ENCODE measurements around the gene SND1.

DNA sequence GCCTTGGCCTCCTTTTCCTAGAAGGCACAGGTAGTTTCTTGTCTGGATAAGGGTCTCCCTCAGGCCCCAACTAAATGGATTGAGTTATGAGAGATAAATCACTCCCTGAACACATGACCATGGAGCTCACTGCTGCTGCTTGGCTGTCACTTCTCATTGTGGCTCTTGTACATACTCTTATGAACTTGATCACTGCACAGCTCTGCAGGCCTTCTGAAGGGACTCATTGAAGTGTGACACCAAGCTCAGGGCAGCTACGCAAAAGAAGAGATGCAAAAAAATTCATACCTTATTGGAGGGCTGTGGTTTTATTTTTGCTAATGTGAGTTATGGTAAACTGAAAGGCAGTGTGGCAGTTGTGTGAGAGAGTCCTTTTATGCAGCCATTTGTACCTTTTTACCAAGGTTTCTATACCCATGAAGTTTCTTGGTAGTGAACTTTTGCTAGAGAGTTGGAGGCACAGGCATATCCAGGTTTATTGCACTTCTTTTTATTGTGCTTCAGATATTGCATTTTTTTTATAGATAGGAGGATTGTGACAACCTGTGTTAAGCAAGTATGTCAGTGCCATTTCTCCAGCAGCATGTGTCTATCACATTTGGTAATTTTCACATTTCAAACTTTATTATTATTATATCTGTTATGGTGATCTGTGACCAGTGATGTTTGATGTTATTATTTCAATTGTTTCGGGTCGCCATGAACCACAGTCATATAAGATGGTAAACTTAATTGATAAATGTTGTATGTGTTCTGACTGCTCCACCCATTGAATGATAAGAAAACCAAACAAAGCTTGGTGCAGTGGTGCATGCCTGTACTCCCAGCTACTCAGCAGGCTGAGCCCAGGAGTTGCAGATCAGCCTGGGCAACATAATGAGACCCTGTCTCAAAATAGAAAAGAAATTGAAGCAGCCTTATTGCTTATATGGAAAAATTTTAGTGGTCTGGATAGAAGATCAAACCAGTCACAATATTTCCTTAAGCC, 278.6 kb downstream of the SND1 start:
- TF ChIP-seq, protein P1, sequence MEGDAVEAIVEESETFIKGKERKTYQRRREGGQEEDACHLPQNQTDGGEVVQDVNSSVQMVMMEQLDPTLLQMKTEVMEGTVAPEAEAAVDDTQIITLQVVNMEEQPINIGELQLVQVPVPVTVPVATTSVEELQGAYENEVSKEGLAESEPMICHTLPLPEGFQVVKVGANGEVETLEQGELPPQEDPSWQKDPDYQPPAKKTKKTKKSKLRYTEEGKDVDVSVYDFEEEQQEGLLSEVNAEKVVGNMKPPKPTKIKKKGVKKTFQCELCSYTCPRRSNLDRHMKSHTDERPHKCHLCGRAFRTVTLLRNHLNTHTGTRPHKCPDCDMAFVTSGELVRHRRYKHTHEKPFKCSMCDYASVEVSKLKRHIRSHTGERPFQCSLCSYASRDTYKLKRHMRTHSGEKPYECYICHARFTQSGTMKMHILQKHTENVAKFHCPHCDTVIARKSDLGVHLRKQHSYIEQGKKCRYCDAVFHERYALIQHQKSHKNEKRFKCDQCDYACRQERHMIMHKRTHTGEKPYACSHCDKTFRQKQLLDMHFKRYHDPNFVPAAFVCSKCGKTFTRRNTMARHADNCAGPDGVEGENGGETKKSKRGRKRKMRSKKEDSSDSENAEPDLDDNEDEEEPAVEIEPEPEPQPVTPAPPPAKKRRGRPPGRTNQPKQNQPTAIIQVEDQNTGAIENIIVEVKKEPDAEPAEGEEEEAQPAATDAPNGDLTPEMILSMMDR (IDR thresholded peaks at IDR 0.05), result no peak
- no peak for TF ChIP-seq POLR2A (IDR thresholded peaks at IDR 0.05)
